ENCODE data around the gene ACSM5. TPM values are rescaled to one million over a fixed set of nuclear protein-coding genes. Genes with fewer than 3 reads are reported as not detected.
"Not testable (repeated sequence)": the region's sequence is repeated elsewhere in the genome, so short reads cannot be mapped to it uniquely, and the experiment has no call there.

ACSM5 gene
- total and polyA plus RNA-seq, 2 experiments from 2014 or later, result 0.16 TPM; not detected in 1

DNA sequence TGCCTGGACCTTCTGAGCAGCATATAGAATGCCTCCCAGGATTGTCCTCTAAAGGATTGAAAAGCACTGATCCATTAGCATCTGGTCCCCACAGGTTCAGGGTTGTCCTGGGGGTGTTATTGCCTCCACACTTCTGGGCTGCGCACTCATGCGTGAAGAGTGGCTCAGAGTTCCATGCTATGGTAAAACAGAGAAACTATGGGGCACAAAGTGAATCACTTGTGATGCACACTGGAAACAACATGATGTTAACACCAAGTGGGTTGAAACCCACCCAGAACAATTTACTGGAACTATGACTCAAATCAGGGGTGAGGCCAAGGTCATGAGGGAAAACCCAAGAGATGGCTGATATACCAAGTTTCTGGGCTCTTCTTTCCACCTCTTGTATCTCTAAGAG lies 60.6 kb downstream of the ACSM5 start:
- H3K36me3 ChIP-seq; H3K27ac ChIP-seq; H3K27me3 ChIP-seq; H3K4me1 ChIP-seq (ENCODE audit: low read depth); H3K4me3 ChIP-seq; H3K9me3 ChIP-seq (ENCODE audit: low read depth); DNase-seq (ENCODE audit: low read depth in 1 of 2, low spot score in 1 of 2): not testable (repeated sequence)

- not testable (repeated sequence) for DNase-seq (ENCODE audit: low read depth in 1 of 2, low spot score in 1 of 2); H3K4me3 ChIP-seq; H3K27ac ChIP-seq; H3K9me3 ChIP-seq (ENCODE audit: low read depth); H3K4me1 ChIP-seq (ENCODE audit: low read depth); H3K27me3 ChIP-seq; H3K36me3 ChIP-seq
Observed at GRCh38 chr16:20470732-20471131, 61.4 kb downstream of the ACSM5 start.

DNA sequence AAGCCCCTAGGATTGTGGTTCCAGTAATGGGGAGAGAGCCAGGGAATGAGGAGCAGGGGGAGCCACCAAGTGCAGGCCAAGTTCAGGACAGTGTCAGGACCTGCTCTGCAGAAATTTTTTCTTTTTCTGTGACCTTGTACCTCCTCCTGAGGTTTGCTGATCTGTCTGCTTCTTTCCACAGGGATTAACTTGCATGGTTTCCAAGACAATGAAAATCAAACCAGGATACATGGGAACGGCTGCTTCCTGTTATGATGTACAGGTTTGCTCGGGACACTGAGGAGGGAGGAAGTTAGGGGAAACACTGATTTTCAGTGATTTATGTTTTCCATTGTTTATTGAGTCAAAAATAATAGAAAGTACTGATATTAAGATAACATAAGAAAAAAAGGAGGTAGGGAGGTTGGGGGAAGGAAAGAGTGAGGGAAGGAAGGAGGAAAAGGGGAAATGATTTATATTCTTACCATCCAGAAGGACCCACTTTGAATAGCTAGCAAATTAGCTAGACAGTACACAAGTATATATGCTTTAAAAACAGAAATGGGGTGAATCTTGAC lies 67.9 kb downstream of the ACSM5 start:
- not testable (repeated sequence) for H3K36me3 ChIP-seq; H3K9me3 ChIP-seq (ENCODE audit: low read depth); DNase-seq (ENCODE audit: low read depth in 1 of 2, low spot score in 1 of 2); H3K4me3 ChIP-seq; H3K27ac ChIP-seq; H3K27me3 ChIP-seq; H3K4me1 ChIP-seq (ENCODE audit: low read depth)

DNA sequence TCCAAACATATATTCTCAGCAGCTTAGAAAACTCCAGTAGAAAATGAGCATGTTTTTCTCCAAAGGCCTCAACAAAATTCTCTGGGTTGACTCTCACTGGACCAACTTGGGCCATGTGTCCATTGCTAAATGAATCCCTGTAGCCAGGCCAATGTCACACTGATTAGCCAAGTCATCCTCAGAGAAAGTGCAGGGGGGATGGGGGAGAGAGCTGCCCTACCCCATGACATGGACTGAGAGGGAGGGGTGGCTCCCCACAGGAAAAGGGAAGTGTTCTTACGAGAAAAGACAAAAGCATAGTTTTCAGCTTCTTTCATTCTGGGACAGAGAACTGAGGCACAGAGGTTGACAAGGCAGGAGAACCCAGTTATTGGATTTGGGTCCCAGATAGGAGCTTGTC lies 74.7 kb downstream of the ACSM5 start:
- H3K4me3 ChIP-seq, H3K27me3 ChIP-seq, H3K36me3 ChIP-seq: not testable (repeated sequence)

GRCh38 chr16:20484726-20485125 lies 75.4 kb downstream of the ACSM5 start:
- Histone ChIP-seq H3K4me3 (no peak overlapping the region), H3K4me1 (ENCODE audit: low read depth) (no peaks in the 10 kb centered on the region), H3K36me3 (no peaks in the 10 kb centered on the region), H3K9me3 (ENCODE audit: low read depth) (no peaks in the 10 kb centered on the region), H3K27me3 (no peaks in the 10 kb centered on the region), H3K27ac (no peak overlapping the region)
- TF ChIP-seq, protein P1, sequence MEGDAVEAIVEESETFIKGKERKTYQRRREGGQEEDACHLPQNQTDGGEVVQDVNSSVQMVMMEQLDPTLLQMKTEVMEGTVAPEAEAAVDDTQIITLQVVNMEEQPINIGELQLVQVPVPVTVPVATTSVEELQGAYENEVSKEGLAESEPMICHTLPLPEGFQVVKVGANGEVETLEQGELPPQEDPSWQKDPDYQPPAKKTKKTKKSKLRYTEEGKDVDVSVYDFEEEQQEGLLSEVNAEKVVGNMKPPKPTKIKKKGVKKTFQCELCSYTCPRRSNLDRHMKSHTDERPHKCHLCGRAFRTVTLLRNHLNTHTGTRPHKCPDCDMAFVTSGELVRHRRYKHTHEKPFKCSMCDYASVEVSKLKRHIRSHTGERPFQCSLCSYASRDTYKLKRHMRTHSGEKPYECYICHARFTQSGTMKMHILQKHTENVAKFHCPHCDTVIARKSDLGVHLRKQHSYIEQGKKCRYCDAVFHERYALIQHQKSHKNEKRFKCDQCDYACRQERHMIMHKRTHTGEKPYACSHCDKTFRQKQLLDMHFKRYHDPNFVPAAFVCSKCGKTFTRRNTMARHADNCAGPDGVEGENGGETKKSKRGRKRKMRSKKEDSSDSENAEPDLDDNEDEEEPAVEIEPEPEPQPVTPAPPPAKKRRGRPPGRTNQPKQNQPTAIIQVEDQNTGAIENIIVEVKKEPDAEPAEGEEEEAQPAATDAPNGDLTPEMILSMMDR (IDR thresholded peaks at IDR 0.05; ENCODE audit: low read depth, low read length), result no peak
- DNase-seq (ENCODE audit: low read depth in 1 of 2, low spot score in 1 of 2), result no peak

More for the DNA sequence above, 74.7 kb downstream of the ACSM5 start:
- not testable (repeated sequence) for DNase-seq (ENCODE audit: low read depth in 1 of 2, low spot score in 1 of 2); H3K4me1 ChIP-seq (ENCODE audit: low read depth); H3K27ac ChIP-seq; H3K9me3 ChIP-seq (ENCODE audit: low read depth)

DNA sequence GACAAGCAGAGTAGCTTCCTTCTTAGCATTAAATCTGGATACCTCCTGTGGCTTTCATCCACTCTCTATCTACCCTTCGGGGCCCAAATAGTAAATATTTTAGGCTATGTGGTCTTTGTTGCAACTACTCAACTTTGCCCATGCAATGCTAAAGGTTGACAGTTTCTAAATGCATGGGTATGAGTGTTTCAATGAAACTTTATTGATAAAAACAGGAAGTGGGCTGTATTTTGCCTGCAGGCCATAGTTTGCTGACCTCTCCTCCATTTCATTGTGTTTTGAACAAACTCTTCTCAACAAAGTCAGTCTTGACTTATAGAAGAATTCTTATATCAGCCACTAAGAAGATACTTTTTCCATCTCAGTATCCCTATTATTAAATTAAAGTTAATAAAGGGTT lies 76.1 kb downstream of the ACSM5 start:
- no peak for DNase-seq (ENCODE audit: low read depth in 1 of 2, low spot score in 1 of 2)
- Histone ChIP-seq H3K36me3 (no peaks in the 10 kb centered on the region), H3K27ac (no peak overlapping the region), H3K9me3 (ENCODE audit: low read depth) (no peaks in the 10 kb centered on the region), H3K27me3 (no peaks in the 10 kb centered on the region), H3K4me1 (ENCODE audit: low read depth) (no peaks in the 10 kb centered on the region), H3K4me3 (no peak overlapping the region)
- TF ChIP-seq, protein P1 (IDR thresholded peaks at IDR 0.05; ENCODE audit: low read depth, low read length), result no peak

Other genes with a start within 250 kb of the ACSM5 start
- gene GP2, start 82.0 kb upstream of the ACSM5 start, total RNA-seq, result not detected in 2 replicates
- not detected in 2 replicates for gene GP2, start 82.0 kb upstream of the ACSM5 start, polyA plus RNA-seq
- not detected in 2 replicates for gene UMOD, start 56.8 kb upstream of the ACSM5 start, total RNA-seq
- gene UMOD, start 56.8 kb upstream of the ACSM5 start, polyA plus RNA-seq, result not detected in 2 replicates
- not detected in 2 replicates for gene PDILT, start 4.8 kb upstream of the ACSM5 start, total RNA-seq
- not detected in 2 replicates for gene PDILT, start 4.8 kb upstream of the ACSM5 start, polyA plus RNA-seq
- not detected in 2 replicates for gene ACSM2A, start 42.0 kb downstream of the ACSM5 start, total RNA-seq
- not detected in 2 replicates for gene ACSM2A, start 42.0 kb downstream of the ACSM5 start, polyA plus RNA-seq
- gene ACSM2B, start 166.8 kb downstream of the ACSM5 start, total RNA-seq, result not detected in 2 replicates
- gene ACSM2B, start 166.8 kb downstream of the ACSM5 start, polyA plus RNA-seq, result not detected in 2 replicates